HG03457 (cell line): ENCODE measurements around the gene ESF1.

Experiments used
- ATAC-seq: cut with Tn5 transposase; IDR thresholded peaks from one replicate; pipeline ENCODE4 v1.9.1; 2021; ENCODE audit warnings: moderate number of reproducible peaks; ENCODE audit not compliant: unreplicated experiment

ESF1 gene

GRCh38 chr20:13784893-13785715, at the start of gene ESF1, which contains the start of gene NDUFAF5:
Gene ESF1, minus strand, starts transcription at chr20:13784919. Its CDS starts 1,779 bp downstream, at chr20:13783140.
Gene NDUFAF5, plus strand, starts transcription at chr20:13785028. Its CDS starts 41 bp downstream, at chr20:13785069.
- peak; percentile 92 for ATAC-seq

DNA sequence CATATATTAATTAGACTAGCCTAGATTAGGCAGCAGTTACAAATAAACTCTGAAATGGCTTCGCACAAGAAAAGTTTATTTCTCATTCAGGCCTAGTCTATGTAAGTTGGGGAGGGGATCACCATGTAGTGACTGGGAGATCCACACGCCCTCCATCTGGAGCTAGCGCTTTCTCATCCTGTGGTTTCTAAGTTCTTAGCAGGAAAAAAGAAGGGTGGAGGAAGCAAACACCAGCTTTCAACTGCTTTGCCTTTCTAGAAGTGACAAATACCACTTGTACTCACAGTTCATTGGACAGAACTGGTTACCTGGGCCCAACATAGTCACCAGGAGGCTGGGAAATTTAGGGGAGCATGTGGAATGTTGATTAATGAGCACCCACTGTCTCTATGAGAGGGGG, 46.8 kb upstream of the ESF1 start:
- ATAC-seq, result no peak

DNA sequence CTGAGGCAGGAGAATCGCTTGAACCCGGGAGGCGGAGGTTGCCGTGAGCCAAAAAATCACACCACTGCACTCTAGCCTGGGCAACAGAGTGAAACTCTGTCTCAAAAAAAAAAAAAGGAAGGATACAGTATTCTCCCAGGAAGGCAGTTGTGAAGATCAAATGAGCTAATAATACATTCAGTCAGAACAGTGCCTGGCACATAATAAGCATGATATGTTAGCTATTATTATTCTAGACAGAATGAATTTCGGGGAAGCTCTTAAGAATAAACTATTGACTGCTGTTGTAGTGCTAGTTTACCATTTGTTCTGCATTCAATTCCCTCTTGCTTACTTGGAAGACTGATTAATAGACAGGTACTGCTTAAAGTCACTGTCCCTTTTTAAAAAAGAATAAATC, 40.7 kb upstream of the ESF1 start:
- no peak for ATAC-seq

DNA sequence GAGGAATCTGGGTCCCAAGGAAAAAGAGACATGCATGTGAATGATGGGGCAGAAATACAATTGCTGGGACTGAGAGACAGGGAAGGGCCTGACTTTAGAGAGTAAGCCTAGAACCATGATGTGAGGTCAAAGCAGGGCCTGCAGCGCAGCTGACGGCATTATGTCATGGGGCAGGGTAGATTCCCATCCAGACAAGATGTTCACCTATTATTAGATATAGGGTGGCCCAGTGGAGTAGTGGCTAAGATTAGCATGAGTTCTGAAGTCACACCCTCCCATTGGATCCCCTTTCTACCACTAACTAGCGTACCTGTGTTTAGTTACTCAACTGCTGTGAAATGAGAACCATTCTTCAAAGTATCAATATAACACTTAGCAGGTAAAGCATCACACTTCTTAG, 39.7 kb upstream of the ESF1 start:
- no peak for ATAC-seq

- no peak for ATAC-seq
Observed at GRCh38 chr20:13822459-13822858, 37.7 kb upstream of the ESF1 start.

GRCh38 chr20:13821876-13822275, 37.2 kb upstream of the ESF1 start:
- no peak for ATAC-seq

GRCh38 chr20:13819885-13820645, 35.3 kb upstream of the ESF1 start:
- peak; percentile 81 for ATAC-seq

DNA sequence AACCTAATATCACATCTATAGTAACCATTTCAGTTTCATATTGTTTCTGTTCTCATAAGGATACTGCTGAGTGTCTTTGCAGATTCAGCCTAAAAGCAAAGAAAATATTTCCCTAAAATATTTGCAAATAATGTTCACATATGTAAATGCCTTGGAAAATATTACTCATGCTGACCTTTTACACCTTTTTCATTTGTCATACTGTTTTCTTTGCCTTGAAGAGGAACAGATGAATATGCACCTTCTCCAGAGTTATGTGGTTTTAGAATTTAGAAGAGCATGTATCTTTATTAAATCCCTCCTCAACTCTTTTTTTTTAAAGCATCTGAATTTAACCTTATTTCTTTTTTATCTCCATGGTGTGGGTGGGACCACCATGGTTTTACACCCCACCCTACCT, 32.6 kb upstream of the ESF1 start:
- ATAC-seq, result no peak

GRCh38 chr20:13816757-13817156, 32.0 kb upstream of the ESF1 start:
- no peak for ATAC-seq

DNA sequence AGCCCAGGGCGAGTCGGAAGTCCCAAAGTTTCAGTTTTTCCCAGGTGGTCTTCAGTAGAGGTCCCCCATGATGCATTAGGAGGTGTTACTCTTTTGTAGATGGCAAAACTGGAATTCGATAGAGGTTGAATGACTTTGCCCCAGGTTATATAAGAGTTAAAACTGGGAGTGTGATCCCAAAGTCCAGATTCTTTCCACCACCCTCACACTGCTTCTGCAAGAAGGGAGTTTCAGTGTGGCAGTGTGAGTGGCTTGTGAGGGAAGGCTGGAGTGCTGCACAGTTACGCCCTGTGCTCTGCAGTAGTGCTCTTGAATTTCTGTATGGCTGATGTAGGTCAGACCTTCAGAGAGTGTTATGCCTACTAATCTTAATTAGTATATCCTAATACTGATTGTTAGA, 30.0 kb upstream of the ESF1 start:
- ATAC-seq, result no peak

GRCh38 chr20:13813910-13814309, 29.2 kb upstream of the ESF1 start:
- no peak for ATAC-seq

DNA sequence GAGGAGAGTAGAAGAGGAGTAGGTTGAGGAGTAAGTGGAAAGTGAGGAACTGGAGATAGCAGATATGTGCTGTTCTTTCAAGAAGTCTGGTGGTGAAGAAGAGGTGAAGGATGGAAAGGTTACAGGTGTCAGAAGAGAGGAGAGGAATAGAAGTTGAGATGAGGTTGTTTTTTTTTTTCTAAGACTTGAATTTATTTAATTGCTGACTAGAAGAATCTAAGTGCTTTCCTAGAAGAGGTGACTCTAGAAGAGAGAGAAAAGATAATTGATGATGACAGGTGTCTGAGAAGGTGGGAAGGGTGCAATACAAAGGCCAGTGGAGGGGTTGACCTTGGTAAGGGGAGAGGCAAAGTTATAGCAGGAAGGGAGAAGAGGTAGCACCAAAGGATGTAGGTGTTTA, 25.7 kb upstream of the ESF1 start:
- ATAC-seq, result no peak

- ATAC-seq, result no peak
Observed at GRCh38 chr20:13809855-13810254, 25.1 kb upstream of the ESF1 start.

- ATAC-seq, result no peak
Observed at GRCh38 chr20:13809373-13809772, 24.7 kb upstream of the ESF1 start.

- no peak for ATAC-seq
Observed at GRCh38 chr20:13800728-13801134, 16.0 kb upstream of the ESF1 start.

- ATAC-seq, result no peak
Observed at GRCh38 chr20:13799974-13800373, 15.3 kb upstream of the ESF1 start.

GRCh38 chr20:13799040-13799439, 14.3 kb upstream of the ESF1 start:
- ATAC-seq, result no peak

- no peak for ATAC-seq
Observed at GRCh38 chr20:13794667-13795066, 9.9 kb upstream of the ESF1 start.

- no peak for ATAC-seq
Observed at GRCh38 chr20:13793001-13793400, 8.3 kb upstream of the ESF1 start.

DNA sequence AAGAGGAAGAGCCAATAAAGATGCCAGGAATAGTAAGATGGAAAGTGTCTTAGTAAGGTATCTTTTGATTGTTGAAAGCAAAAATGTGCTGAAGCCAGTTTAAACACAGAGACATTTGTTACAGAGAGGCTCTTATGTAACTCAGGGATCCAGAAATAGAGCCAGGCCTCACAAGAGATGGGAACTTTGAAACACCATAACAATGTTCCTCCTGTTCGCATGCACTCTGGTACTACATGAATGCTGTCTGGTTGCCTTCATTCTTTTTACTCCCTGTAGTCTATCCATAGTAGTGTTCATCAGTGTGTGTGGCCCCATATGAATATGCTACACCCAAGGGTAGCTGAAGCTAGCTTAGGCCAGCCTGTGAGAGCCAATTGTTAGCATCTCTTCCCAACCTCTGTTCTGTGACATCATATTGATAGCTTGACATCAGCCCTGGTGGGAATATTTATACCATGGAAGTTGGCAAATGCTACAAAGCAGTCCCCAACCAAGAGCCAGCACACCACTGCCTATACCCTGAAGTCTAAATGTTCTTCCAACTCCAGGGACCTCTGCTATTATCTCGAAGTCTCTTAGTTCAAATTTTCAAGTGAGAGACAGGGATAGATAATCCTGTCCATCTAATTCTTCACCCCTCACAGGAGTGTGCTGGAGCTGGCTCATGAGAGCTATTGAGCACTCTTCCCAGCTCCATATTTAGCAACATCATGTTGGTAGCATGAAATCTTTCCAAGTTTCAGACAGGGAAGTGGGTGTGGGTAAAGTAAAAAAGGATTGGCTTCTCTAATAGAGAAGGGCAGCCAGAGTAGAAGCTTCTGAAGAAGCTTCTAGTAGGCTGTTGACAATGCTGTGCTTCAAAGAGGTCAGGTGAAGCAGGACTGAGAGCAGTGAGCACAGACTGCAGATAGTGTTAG, 7.1 kb upstream of the ESF1 start:
- ATAC-seq, result no peak

GRCh38 chr20:13790708-13791107, 6.0 kb upstream of the ESF1 start:
- no peak for ATAC-seq
